GM12892 (cell line): Measurements from ENCODE around the gene KRTAP4-8.

ENCODE experiments used
- POLR2A ChIP-seq: IDR thresholded peaks from 2 replicates; pipeline ENCODE4 v1.6.1; 2011; ENCODE audit warnings: low read depth, low read length, control low read depth
- POLR2AphosphoS5 ChIP-seq: IDR thresholded peaks from 2 replicates; pipeline ENCODE4 v1.6.1; 2011; ENCODE audit warnings: low read depth, low read length, control low read depth
- TAF1 ChIP-seq: IDR thresholded peaks from 2 replicates; pipeline ENCODE4 v1.6.1; 2011; ENCODE audit warnings: low read depth, mild to moderate bottlenecking, control low read depth, low read length, borderline replicate concordance

- TF ChIP-seq POLR2AphosphoS5, result no peak
- no peak for TF ChIP-seq TAF1
- no peak for TF ChIP-seq POLR2A
These were observed 48.8 kb downstream of the KRTAP4-8 start for GRCh38 chr17:41049110-41049509.
